Right lobe of liver (tissue), 6 donors: ENCODE results near the gene PRKCQ. TPM values are rescaled to one million over a fixed set of nuclear protein-coding genes. Genes with fewer than 3 reads are reported as not detected.

Experiments used
- ATAC-seq, 4 donors: fragments of 200-7000 bp; cut with Tn5 transposase; one replicate each; pipeline ENCODE4 v1.9.1; 2020; ENCODE audit warnings: mild to moderate bottlenecking in 4 of 4, moderate library complexity in 4 of 4
- DNase-seq, 3 donors: peaks; one replicate each; pipeline ENCODE4 v3.0.0-alpha.2; 2020
- H3K27ac ChIP-seq, 3 donors: fragments of 200-600 bp; one replicate each; pipeline ENCODE4 v1.8.0; 2022
- H3K27me3 ChIP-seq, 2 donors: fragments of 200-600 bp; one replicate each; pipeline ENCODE4 v1.8.0; 2022
- H3K36me3 ChIP-seq, 4 donors: fragments of 200-600 bp; sonication (generic) in 1 of 4; one replicate each; pipeline versions ENCODE4 v1.5.1 to v1.8.0; 2017 to 2022; ENCODE audit warnings: control low read depth in 1 of 4
- H3K4me1 ChIP-seq, 4 donors: fragments of 200-600 bp; sonication (generic) in 1 of 4; one replicate each; pipeline versions ENCODE4 v1.5.1 to v1.8.0; 2017 to 2022; ENCODE audit warnings: control low read depth in 1 of 4
- H3K4me3 ChIP-seq, 3 donors: fragments of 200-600 bp; one replicate each; pipeline ENCODE4 v1.8.0; 2022
- H3K9me3 ChIP-seq, 4 donors: fragments of 200-600 bp; sonication (generic) in 1 of 4; one replicate each; pipeline versions ENCODE4 v1.5.1 to v1.8.0; 2017 to 2022; ENCODE audit warnings: control low read depth in 1 of 4
- POLR2A ChIP-seq: fragments of 450-650 bp; IDR thresholded peaks from one replicate; pipeline ENCODE4 v1.6.1; 2017; ENCODE audit warnings: antibody characterized with exemption, mild to moderate bottlenecking
- whole genome bisulfite sequencing: methylation state at CpG from one replicate; pipeline ENCODE4 v1.1.6; 2018; ENCODE audit warnings: low coverage, low lambda C conversion rate; ENCODE audit not compliant: insufficient coverage; ENCODE audit errors: missing lambda C conversion rate; 5-methylcytosine and 5-hydroxymethylcytosine counted together
- intact Hi-C, 2 donors: fragments of 100-400 bp; cut with DNase I; formaldehyde crosslinking; loops; one replicate each; pipeline versions ENCODE4 v1.11.2 to v1.14.1; 2022
- total RNA-seq, 6 experiments: library from RNA; depleted of rRNA in 2 of 6; stranded (reverse); fragments of >200 nt in 2 of 6; fragmentation: NEBNext Ultra II Directional in 3 of 6; extraction: Animal tissue kit (Norgen Biotek cat#: 25700) in 3 of 6; gene quantifications; one replicate each; pipeline versions ENCODE4 v1.1.0 to v1.2.4, GENCODE V29; 2016 to 2023
- TF ChIP-seq, protein P1 (sequence below), 4 donors: fragments of 200-600 bp in 3 of 4; fragments of 450-650 bp in 1 of 4; IDR thresholded peaks; one replicate each; pipeline versions ENCODE4 v1.5.1 to v1.8.0; 2016 to 2022; ENCODE audit warnings: antibody characterized with exemption in 4 of 4, mild to moderate bottlenecking in 2 of 4
- donor health status: DM: no; HTN: yes; CAD: no.
- donor health status: DM: no; HTN: no; CAD: no.
- donor health status: DM: no; HTN: no; CAD: no.
- donor health status: DM: no; HTN: yes; CAD: no.
- donor health status: DM: no; HTN: yes; CAD: no.

PRKCQ gene
- total RNA-seq, 6 experiments from 2014 or later, result 0.12 to 0.60 (median 0.16) TPM

- intact Hi-C loops, result loop anchor here in 1 of 2 donors (10.0 kb wide), 1 partner anchor 301 kb away; no protein-coding TSS in a partner anchor
Measured at GRCh38 chr10:6405713-6406112, 174.4 kb downstream of the PRKCQ start.

DNA sequence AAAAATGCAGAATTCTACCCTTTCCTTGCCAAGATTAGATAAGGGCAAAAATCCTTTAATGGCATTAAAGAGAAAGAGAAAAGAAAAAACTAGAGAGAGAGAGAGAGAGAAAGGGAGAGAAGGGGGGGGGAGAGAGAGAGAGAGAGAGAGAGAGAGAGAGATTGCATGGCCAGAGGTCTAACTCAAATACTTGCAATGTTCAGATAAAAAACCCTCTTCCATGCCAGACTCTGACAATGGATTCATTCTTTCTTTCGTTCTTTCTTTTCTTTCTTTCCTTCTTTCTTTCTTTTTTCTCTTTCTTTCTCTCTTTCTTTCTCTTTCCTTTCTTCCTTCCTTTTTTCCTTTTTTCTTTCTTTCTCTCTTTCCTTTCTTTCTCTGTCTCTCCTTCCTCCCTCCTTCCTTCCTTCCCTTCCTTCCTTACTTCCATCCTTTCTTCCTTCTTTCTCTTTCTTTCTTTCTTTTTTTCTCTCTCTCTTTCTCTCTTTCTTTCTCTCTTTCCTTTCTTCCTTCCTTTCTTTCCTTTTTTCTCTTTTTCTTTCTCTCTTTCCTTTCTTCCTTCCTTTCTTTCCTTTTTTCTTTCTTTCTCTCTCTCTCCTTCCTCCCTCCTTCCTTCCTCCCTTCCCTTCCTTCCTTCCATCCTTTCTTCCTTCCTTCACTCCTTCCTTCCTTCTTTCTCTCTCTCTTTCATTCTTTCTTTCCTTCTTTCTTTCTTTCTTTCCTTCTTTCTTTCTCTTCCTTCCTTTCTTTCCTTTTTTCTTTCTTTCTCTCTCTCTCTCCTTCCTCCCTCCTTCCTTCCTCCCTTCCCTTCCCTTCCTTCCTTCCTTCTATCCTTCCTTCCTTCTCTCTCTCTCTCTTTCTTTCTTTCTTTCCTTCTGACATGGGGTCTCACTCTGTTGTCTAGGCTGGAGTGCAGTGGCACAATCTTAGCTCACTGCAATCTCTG is 175.7 kb downstream of the PRKCQ start:
- H3K4me1 ChIP-seq, result peaks cover 0 to 7% (median 3%) of the 10 kb centered on the region in 4 donors
- no peaks in the 10 kb centered on the region for H3K9me3 ChIP-seq
- DNase-seq (no peak), ATAC-seq (no peak)
- no peaks in the 10 kb centered on the region for H3K36me3 ChIP-seq
- 44% methylated on average over 1 of the region's 1 CpG for whole genome bisulfite sequencing
- no peak overlapping the region for H3K4me3 ChIP-seq
- no peak for TF ChIP-seq POLR2A
- TF ChIP-seq, protein P1, sequence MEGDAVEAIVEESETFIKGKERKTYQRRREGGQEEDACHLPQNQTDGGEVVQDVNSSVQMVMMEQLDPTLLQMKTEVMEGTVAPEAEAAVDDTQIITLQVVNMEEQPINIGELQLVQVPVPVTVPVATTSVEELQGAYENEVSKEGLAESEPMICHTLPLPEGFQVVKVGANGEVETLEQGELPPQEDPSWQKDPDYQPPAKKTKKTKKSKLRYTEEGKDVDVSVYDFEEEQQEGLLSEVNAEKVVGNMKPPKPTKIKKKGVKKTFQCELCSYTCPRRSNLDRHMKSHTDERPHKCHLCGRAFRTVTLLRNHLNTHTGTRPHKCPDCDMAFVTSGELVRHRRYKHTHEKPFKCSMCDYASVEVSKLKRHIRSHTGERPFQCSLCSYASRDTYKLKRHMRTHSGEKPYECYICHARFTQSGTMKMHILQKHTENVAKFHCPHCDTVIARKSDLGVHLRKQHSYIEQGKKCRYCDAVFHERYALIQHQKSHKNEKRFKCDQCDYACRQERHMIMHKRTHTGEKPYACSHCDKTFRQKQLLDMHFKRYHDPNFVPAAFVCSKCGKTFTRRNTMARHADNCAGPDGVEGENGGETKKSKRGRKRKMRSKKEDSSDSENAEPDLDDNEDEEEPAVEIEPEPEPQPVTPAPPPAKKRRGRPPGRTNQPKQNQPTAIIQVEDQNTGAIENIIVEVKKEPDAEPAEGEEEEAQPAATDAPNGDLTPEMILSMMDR (IDR thresholded peaks at IDR 0.05), result no peak
- intact Hi-C loops, result loop anchor here (5.0 to 10.0 kb wide), 3 partner anchors 202 to 300 kb away; partner anchors contain the start of gene PFKFB3 (in 2 of the 2)
- H3K27me3 ChIP-seq, result no peaks in the 10 kb centered on the region
- H3K27ac ChIP-seq, result no peak overlapping the region

More at GRCh38 chr10:6405713-6406112, 174.4 kb downstream of the PRKCQ start:
- Histone ChIP-seq H3K36me3 (no peaks in the 10 kb centered on the region), H3K27me3 (no peaks in the 10 kb centered on the region), H3K4me1 (peaks cover 0 to 7% (median 3%) of the 10 kb centered on the region in 4 donors), H3K4me3 (no peak overlapping the region), H3K9me3 (no peaks in the 10 kb centered on the region), H3K27ac (no peak overlapping the region)
- TF ChIP-seq, protein P1 (IDR thresholded peaks at IDR 0.05), result no peak
- TF ChIP-seq POLR2A, result no peak
- DNase-seq (no peak), ATAC-seq (no peak)
- WGBS, result 89% methylated on average over 3 of the region's 3 CpGs

- DNase-seq (no peak), ATAC-seq (no peak)
- intact Hi-C loops, result loop anchor here (5.0 to 10.0 kb wide), 3 partner anchors 201 to 298 kb away; partner anchors contain the start of gene PFKFB3 (in 2 of the 2)
- Histone ChIP-seq H3K27ac (no peak overlapping the region), H3K36me3 (no peaks in the 10 kb centered on the region), H3K4me1 (peaks cover 0 to 7% (median 3%) of the 10 kb centered on the region in 4 donors), H3K9me3 (no peaks in the 10 kb centered on the region), H3K27me3 (no peaks in the 10 kb centered on the region), H3K4me3 (no peak overlapping the region)
- TF ChIP-seq, protein P1 (IDR thresholded peaks at IDR 0.05), result no peak
- 47% methylated on average over 8 of the region's 8 CpGs for WGBS
Measured at GRCh38 chr10:6402960-6403359, 177.1 kb downstream of the PRKCQ start.

- no peak for ATAC-seq
- TF ChIP-seq, protein P1 (IDR thresholded peaks at IDR 0.05), result no peak
- no peak for TF ChIP-seq POLR2A
- 42% methylated on average over 9 of the region's 9 CpGs for WGBS
- Histone ChIP-seq H3K36me3 (no peaks in the 10 kb centered on the region), H3K27me3 (no peaks in the 10 kb centered on the region), H3K9me3 (no peaks in the 10 kb centered on the region), H3K27ac (no peak overlapping the region), H3K4me1 (peaks cover 0 to 7% (median 3%) of the 10 kb centered on the region in 4 donors), H3K4me3 (no peak overlapping the region)
- DNase-seq, result no peak
- intact Hi-C loops, result loop anchor here (5.0 to 10.0 kb wide), 3 partner anchors 200 to 298 kb away; partner anchors contain the start of gene PFKFB3 (in 2 of the 2)
Measured at GRCh38 chr10:6402349-6402709, 177.7 kb downstream of the PRKCQ start.
